ENCODE measurements around the gene PAQR3.
"Not testable (repeated sequence)": the region's sequence is repeated elsewhere in the genome, so short reads cannot be mapped to it uniquely, and the experiment has no call there.

PAQR3 gene

DNA sequence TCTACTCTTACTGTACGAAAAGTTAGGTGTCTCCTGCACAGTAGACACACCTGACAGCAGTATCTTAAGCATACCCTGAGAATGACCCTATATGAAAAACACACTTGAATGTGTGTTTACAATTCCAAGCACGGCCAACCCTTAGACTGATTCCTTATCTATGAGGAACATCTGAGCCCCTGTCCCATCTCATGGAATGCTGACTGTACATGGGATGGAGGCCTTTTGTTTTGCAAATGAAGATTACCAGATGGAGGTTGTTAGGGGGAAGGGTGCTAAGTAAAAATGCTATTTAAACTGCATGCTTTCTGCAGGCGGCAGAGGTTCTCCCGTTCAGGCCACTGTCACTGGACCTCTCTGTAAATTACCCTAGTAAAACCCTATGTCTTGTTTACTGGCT is 2.2 kb downstream of the PAQR3 start:
- no peak overlapping the region for H3K4me3 ChIP-seq (ENCODE audit: low read length)
- DNase-seq (ENCODE audit: low read depth, low spot score), result no peak

- H3K4me3 ChIP-seq (ENCODE audit: low read length), result no peak overlapping the region
- no peak for DNase-seq (ENCODE audit: low read depth, low spot score)
Measured at GRCh38 chr4:78930016-78930629, 9.1 kb downstream of the PAQR3 start.

DNA sequence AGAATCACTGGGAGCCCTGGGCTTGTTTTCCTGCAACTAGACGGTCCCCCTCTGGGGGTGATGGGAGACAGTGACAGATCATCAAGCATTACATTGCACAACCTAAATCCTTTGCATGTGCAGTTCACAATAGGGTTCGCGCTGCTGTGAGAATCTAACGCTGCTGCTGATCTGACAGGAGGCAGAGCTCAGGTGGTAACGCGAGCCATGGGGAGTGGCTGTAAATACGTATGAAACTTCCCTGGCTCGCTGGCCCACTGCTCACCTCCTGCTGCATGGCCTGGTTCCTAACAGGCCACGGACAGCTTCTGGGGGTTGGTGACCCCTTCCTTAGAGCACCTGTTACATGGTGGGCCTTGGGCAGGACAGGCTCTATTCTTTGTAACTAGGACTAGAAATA is 10.4 kb downstream of the PAQR3 start:
- no peak overlapping the region for H3K4me3 ChIP-seq (ENCODE audit: low read length)
- no peak for DNase-seq (ENCODE audit: low read depth, low spot score)

GRCh38 chr4:78926826-78927225 is 12.4 kb downstream of the PAQR3 start:
- no peak overlapping the region for H3K4me3 ChIP-seq (ENCODE audit: low read length)
- DNase-seq (ENCODE audit: low read depth, low spot score), result no peak

GRCh38 chr4:78923464-78924312 is 15.6 kb downstream of the PAQR3 start:
- no peak for DNase-seq (ENCODE audit: low read depth, low spot score)
- no peak overlapping the region for H3K4me3 ChIP-seq (ENCODE audit: low read length)

- DNase-seq (ENCODE audit: low read depth, low spot score), result no peak
- H3K4me3 ChIP-seq (ENCODE audit: low read length), result no peak overlapping the region
Measured at GRCh38 chr4:78922207-78922606, 17.0 kb downstream of the PAQR3 start.

- no peak for DNase-seq (ENCODE audit: low read depth, low spot score)
- no peak overlapping the region for H3K4me3 ChIP-seq (ENCODE audit: low read length)
Measured at GRCh38 chr4:78910612-78911011, 28.6 kb downstream of the PAQR3 start.

GRCh38 chr4:78908974-78909373 is 30.3 kb downstream of the PAQR3 start:
- not testable (repeated sequence) for H3K4me3 ChIP-seq (ENCODE audit: low read length); DNase-seq (ENCODE audit: low read depth, low spot score)

GRCh38 chr4:78907638-78908037 is 31.6 kb downstream of the PAQR3 start:
- no peak overlapping the region for H3K4me3 ChIP-seq (ENCODE audit: low read length)
- DNase-seq (ENCODE audit: low read depth, low spot score), result no peak

- no peak for DNase-seq (ENCODE audit: low read depth, low spot score)
- no peak overlapping the region for H3K4me3 ChIP-seq (ENCODE audit: low read length)
Measured at GRCh38 chr4:78904143-78904542, 35.1 kb downstream of the PAQR3 start.

- no peak for DNase-seq (ENCODE audit: low read depth, low spot score)
- H3K4me3 ChIP-seq (ENCODE audit: low read length), result no peak overlapping the region
Measured at GRCh38 chr4:78902298-78902697, 36.9 kb downstream of the PAQR3 start.

GRCh38 chr4:78901882-78902281 is 37.4 kb downstream of the PAQR3 start:
- H3K4me3 ChIP-seq (ENCODE audit: low read length), result no peak overlapping the region
- no peak for DNase-seq (ENCODE audit: low read depth, low spot score)

- H3K4me3 ChIP-seq (ENCODE audit: low read length), result no peak overlapping the region
- no peak for DNase-seq (ENCODE audit: low read depth, low spot score)
Measured at GRCh38 chr4:78899302-78899701, 39.9 kb downstream of the PAQR3 start.

GRCh38 chr4:78889955-78890354 is 49.3 kb downstream of the PAQR3 start:
- no peak overlapping the region for H3K4me3 ChIP-seq (ENCODE audit: low read length)
- DNase-seq (ENCODE audit: low read depth, low spot score), result no peak

DNA sequence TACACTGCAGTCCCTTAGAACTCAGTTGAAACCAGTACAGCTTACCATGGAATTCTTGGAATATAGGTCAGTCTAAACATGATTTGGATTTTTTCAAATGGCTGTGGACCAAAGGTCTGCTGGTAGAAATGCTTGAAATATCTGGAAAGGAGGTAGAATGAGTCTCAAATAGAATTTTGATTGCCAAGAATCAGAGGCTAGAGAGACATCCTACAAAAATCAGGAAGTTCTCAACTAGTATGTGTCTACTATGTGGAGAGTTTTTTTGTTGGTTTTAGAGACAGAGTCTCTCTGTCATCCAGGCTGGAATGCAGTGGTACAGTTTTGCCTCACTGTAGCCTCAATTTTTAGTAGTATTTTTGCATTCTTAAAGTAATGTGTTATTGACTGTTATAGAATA is 53.6 kb downstream of the PAQR3 start:
- no peak overlapping the region for H3K4me3 ChIP-seq (ENCODE audit: low read length)
- DNase-seq (ENCODE audit: low read depth, low spot score), result no peak

GRCh38 chr4:78880874-78881492 is 58.3 kb downstream of the PAQR3 start:
- no peak for DNase-seq (ENCODE audit: low read depth, low spot score)

DNA sequence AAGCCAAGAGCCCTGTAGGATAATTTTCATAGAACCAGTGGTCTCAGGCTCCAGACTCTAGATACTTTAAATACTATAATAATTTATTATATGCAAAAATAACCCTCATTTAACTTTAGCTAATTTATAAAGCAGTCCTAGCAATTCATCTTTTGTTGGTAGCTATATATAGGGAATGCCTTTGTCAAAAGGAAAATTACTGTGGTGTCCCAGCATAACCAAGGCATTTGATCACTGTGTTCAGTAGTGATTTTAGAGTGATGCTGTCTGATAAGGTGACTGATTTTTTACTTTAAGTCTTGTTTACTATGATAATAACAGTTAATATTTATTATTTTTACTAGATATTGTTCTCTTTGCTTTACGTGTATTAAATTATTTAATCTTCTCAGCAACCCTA is 61.2 kb downstream of the PAQR3 start:
- H3K4me3 ChIP-seq (ENCODE audit: low read length), result no peak overlapping the region
- DNase-seq (ENCODE audit: low read depth, low spot score), result no peak

More at GRCh38 chr4:78880874-78881492, 58.3 kb downstream of the PAQR3 start:
- H3K4me3 ChIP-seq (ENCODE audit: low read length), result no peak overlapping the region

DNA sequence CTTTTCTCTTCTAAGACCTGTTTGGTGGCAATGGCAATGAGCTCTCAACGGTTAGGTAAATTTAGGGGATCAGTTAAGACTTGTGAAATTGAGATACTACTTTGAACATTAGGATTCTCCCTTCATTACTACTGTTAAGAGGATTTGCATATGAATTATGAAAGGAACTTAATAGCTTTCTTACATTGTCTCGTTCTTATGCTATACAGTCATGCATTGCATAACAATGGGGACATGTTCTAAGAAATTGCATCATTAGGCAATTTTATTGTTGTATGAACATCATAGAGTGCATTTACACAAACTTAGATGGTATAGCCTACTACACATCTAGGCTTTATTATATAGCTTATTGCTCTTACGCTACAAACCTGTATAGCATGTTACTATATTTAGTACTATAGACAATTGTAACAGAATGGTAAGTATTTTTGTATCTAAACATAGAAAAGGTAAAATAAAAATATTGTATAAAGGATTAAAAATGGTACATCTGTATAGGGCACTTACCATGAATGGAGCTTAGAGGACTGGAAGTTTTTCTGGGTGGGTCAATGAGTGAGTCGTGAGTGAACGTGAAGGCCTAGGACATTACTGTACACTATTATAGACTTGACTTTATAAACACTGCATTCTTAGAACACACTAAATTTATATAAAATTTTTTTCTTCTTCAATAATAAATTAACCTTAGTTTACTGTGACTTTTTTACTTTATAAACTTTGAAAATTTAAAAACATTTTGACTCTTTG is 62.5 kb downstream of the PAQR3 start:
- H3K4me3 ChIP-seq (ENCODE audit: low read length), result no peak overlapping the region
- DNase-seq (ENCODE audit: low read depth, low spot score), result no peak

DNA sequence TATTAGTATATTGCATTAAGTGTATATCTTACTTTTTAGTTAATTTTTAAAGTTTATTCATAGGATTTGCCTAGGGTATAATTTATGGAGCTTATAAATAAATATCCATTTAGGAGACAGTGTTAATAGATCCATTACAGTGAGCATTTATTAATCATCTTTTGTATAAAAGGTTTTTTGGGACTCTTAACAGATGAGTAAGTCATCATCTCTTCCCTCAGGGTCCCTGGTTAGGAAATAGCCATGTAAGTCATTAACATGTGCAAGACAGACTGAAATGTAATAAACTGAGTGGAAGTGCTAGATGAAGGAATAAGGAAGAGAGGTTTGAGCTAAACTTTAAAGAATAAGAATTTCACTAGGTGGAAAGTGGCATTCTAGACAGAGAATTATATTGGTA is 69.2 kb downstream of the PAQR3 start:
- no peak for DNase-seq (ENCODE audit: low read depth, low spot score)
- no peak overlapping the region for H3K4me3 ChIP-seq (ENCODE audit: low read length)

GRCh38 chr4:78868712-78869111 is 70.5 kb downstream of the PAQR3 start:
- not testable (repeated sequence) for DNase-seq (ENCODE audit: low read depth, low spot score); H3K4me3 ChIP-seq (ENCODE audit: low read length)
